CD1c-positive myeloid dendritic cell (primary cell): ENCODE data around the gene DHDH.

Experiments
- DNase-seq: peaks from one replicate; pipeline ENCODE4 v3.0.0-alpha.2; 2016; ENCODE audit errors: extremely low spot score

DHDH gene

DNA sequence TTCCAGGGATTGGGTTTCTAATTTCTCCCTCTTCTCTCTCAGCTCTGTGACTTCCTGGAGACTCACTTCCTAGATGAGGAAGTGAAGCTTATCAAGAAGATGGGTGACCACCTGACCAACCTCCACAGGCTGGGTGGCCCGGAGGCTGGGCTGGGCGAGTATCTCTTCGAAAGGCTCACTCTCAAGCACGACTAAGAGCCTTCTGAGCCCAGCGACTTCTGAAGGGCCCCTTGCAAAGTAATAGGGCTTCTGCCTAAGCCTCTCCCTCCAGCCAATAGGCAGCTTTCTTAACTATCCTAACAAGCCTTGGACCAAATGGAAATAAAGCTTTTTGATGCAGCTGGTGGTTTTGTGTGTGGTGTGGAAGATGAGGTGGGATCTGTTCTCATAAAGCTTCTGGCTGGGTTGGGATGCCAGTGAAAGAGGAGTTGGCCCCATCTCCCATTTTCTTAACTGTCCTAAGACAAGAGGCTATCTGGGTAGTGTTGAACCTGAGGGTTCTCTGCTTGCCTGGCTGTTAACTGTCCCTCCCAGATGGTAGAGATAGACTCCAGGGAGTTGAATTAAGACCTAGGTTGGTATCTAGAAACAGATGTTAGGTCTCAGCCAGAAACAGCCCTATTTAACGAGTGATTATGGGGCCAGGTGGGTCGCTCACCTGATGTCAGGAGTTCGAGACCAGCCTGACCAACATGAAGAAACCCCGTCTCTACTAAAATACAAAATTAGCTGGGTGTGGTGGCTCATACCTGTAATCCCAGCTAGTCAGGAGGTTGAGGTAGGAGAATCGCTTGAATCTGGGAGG lies 33.2 kb downstream of the DHDH start:
- peak; percentile 59 for DNase-seq

DNA sequence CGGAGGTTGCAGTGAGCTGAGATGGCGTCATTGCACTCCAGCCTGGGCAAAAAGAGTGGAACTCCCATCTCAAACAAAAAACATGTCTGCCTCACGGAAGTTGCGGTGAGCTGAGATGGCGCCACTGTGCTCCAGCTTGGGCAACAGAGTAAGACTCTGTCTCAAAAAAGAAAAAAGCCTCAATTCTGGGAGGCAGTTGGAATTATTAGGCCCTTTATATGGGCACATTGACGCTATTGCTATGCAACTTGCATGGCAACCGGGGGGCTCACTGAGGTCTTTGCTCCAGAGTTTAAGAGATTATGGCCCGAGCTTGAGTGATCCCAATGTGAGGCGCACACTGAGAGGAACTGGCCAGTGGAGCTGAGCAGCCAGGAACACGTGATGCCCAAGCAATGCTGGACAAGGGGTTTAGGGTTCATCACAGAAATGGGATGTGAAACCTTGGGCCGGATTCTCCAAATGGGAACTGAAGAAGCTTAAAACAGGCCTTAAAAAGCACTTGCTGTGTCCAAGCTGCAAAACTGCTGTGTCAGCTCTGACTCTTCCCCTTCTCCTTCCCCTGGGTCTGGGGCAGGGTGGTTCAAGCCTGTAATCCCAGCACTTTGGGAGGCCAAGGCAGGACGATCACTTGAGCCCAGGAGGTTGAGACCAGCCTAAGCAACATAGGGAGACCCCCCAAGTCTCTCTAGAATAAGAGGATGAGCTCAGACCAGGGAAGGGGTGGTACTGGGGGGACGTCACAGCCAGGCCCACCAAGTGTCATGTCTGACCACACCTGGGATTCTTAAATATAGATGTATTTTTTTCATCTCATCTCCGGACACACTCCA lies 34.1 kb downstream of the DHDH start:
- peak; percentile 96 for DNase-seq

DNA sequence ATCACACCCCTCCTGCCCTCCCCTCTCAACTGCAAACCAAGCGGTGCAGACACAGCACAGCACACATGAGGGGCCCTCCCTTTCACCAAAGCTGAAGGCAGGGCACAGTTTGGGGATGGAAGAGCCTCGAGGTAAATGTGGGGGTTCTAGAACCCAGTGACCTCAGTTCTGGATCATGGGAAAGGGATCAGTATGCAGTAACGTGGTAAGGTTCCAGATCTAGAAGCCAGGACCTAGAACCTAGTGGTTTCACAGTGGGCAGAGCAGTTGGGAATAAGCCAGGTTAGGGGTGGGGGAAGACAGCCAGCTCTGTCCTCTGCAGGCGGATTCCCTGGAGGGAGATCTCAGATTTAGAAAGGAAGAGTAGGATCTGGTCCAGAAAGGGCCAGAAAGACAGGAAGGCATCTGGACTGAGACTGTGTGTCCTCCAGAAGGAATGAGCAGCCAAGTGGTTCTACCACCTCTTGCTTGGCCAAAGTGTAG lies 34.7 kb downstream of the DHDH start:
- no peak for DNase-seq

DNA sequence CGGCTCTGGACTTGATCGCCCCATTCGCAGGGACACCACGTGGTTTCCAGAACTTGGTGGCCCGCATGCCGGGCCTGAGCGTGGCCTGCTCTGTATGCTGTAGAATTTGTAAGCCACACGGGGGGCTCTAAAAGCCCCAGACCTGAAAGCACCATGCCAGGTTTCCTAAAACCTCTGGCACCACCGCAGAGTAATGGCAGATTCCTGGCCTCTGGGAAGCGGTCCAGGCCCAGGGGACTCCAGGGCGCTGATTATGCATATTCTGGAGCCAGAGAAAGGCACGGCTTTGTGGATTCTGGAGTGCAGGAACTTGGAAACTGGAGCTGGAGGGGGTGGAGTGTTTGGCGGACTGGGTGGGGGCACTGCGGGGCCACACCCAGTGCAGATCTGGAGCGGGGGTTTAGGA lies 35.3 kb downstream of the DHDH start:
- no peak for DNase-seq

DNA sequence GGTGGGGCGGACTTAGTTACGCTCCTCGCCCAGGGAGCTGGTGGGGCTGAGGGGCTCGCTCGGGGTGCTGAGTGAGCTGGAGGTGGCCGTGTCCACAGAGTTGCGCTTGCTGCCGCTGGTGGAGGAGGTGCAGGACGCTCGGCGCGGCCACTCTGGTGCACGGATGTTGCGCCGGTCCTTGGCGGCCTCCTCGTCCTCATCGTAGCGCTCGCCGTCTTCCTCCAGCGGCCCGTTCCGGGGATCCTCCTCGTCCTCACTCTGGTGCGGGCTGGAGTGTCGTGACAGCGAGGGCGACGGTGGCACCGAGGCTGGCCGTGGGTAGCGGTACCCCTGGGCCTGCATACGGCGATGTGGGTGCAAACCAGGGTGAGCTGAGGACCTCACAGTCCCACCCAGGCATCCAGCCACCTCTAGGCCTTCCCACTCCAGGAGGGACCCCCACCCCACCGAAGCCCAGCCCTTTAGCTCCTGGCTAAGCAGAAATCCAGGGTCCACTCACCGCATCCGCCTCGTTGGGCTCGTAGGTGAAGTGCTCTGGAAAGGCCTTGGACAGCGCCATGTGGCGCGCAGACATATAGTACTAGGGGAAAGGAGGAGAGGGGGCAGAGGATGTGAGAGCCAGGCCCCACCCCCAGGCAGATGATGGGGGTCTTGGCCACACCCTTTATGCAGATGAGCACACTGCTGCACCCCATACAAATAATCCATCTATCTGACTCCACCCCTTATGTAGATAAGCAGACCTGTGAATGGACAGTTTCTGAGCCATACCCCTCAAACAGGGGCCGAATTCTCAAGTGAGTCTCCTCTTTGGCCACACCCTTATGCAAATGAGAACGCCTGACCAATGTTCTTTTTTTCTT lies 36.0 kb downstream of the DHDH start:
- DNase-seq: peak; percentile 52

DNA sequence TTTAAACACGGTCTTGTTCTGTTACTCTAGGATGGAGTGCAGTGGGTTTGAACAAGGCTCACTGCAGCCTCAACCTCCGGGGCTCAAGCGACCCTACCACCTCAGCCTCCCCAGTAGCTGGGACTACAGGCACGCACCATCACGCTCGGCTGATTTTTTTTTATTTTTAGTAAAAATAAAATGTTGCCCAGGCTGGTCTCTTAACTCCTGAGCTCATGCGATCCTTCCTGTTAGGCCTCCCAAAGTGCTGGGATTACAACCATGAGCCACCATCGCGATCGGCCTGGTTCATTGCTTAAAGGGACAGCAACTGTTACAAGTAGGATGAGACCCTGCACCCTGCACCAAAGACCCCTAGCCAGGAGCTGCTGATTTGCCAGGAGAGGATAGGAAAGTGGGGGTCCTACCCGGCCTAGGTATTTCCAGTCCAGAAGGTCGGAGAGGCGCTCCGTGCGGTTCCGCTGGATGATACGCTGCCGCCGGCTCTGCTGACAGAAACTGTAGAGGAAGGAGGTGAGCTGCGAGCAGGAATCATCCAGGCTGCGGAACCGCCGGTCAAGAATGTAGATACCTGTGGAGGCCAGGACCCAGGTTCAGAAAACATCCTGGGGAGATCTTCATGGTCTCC lies 36.8 kb downstream of the DHDH start:
- no peak for DNase-seq

DNA sequence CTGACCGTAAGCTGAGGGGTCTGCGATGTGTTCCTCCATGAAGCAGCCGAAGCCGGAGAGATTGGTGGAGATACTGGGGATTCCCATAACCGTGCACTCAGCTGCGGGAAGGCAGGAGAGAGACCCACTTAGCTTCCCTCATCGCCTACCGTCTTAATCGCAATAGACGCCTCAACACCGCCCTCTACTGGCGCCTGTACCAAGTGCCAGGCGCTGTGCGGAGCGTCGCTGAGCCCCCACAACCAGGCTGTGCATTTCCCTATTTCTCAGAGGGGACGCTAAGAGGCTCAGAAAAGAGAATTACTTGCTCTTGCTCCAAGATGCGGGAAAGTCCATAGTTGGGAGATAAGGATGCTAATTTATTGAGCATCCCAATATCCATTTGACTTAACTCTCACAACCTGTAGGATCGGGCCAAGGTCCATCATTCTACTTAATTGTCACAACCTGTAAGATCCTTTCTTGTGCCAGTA lies 37.5 kb downstream of the DHDH start:
- peak; percentile 94 for DNase-seq

DNA sequence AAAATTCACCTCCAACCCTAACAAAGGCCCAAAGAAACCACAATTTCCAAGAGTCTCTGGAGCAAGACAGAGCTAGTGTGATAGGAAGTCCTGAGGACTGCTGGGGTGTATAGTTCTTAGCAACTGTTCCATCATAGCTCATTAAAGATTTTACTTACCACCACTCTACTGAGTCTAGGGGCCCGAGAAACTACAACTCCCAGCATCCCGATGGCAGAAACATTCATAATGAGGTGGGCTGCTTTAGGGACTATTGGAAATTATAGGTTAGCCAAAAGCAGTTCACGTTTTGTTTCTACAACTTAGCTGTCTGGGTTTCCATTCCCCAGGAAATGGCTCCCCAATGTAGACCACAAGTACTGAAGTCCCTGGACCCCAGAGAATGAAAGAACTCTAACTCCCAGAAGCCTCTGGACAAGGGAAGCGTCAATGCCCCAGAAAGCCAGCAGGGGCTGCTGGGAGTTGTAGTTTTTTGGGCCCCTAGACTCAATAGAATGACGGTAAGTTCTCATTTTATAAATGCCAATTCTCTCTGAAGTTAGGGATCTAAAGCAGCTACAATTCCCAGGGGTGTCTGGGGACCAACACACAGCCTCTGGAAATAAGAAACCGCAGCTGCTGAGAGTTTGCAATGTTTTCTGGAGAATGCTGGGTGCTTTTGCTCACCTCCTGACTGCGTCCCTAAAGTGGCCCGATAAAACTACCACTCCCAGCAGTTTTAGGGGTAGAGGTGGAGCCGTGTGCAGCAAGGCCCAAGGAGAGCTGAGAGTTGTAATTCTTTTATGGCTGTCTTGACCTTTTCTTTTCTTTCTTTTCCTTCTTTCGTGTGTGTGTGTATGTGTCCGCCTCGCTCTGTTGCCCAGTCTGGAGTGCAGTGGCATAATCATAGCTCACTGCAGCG lies 42.7 kb downstream of the DHDH start:
- DNase-seq: no peak

DNA sequence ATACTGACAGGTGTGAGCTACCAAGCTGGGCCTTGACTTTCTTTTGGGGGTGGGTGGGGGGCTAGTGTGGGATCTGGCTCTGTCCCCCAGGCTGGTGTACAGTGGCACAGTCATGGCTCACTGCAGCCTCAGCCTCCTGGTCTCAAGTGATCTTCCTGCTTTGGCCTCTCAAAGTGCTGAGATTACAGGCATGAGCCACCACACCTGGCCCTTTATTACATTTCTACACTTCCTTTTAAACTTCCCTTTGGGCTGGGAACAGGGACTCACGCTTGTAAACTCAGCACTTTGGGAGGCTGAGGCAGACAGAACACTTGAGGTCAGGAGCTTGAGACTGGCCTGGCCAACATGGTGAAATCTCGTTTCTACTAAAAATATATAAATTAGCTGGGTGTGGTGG lies 43.6 kb downstream of the DHDH start:
- no peak for DNase-seq

DNA sequence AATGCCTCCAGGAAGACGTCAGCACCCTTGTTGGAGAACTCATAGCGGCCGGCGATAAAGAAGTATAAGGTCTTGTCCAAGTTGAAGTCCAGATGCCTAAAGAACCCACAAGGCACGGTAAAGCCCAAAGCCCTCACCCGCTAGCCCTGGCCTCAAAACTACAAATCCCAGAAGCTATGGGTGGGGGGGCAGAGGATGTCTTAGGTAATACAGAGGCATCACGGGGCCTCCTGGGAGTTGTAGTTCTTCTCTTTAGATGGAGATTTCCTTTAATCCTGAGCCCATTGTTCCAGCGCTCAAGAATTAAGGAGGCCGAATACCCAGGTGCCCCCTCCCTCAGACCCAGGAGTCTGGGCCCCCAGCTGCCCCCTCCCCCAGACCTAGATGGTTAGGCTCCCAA lies 48.8 kb downstream of the DHDH start:
- no peak for DNase-seq

DNA sequence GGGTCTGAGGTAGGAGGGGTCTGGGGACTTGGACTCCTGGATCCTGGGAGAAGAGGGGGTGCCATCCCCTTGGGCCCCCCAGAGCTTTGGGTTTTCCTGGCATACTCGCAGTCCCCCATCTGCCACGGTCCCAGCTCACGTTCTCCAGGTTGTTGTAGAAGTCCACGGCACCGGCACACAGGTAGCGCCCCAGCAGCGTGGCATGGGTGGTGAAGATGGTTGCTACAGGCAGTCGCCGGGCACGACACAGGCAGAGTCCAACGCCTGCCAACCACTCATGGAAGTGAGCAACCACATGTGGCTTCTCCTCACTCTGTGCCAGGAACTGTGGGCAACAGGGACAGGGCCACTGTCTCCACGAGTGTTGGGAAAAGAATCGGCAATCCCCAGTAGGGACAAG lies 52.2 kb downstream of the DHDH start:
- no peak for DNase-seq

DNA sequence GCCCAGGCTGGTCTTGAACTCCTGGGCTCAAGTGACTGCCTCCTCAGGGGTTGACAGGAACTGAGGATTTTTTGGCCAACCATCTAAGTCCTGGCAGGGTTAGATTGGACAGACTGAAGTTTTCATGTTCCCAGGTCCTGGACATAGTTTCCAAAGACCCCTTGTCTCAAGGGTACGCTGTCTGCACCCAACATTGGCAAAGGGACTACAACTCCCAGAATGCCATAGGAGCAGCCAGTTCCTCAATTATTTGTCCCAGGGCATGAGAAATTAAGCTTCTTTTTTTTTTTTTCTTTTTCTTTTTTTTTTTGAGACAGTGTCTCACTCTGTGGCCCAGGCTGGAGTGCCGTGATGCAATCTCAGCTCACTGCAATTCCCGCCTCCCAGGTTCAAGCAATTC lies 52.7 kb downstream of the DHDH start:
- no peak for DNase-seq

DNA sequence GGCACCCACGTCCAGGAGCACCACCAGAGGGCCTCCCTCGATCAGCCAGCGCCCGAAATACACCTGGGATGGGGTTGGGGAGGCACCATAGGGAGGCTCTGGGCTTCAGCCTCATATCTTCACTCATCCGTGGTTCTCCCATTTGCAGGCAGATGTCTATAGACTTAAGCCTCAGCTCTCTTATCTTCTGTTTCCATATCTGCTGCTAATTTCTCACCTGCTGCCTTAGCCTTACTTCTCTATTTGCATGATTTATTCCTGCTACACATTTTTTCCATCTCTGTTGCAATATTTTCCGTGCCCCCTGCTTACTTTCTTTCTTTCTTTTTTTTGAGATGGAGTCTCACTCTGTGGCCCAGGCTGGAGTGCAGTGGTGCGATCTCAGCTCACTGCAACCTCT lies 53.8 kb downstream of the DHDH start:
- DNase-seq: no peak

DNA sequence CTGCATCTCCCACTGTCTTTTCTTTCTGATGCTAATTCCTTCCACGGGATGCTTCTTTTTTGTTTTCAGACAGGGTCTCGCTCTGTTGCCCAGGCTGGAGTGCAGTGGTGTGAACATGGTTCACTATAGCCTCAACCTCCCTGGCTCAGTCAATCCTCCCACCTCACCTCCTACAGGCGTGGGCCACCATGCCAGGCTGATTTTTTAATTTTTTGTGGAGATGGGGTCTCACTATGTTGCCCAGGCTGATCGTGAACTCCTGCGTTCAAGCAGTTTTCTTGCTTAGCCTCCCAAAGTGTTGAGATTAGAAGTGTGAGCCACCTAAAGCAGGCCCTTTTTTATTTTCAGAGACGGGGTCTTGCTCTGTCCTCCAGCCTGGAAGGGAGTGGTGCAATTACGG lies 54.8 kb downstream of the DHDH start:
- no peak for DNase-seq

DNA sequence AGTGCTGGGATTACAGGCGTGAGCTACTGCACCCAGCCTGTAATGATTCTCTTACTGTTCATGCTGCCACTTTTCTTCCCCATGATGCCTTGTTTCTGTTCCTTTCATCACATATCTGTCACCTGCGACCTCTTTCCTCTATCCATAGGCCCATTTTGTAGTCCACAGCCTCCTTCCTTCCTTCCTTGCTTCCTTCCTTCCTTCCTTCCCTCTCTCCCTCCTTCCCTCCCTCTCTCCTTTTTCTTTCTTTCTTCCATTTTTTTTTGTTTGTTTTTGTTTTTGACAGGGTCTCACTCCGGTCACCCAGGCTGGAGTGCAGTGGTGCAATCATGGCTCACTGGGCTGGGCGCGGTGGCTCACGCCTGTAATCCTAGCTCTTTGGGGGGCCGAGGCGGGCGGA lies 55.4 kb downstream of the DHDH start:
- no peak for DNase-seq

DNA sequence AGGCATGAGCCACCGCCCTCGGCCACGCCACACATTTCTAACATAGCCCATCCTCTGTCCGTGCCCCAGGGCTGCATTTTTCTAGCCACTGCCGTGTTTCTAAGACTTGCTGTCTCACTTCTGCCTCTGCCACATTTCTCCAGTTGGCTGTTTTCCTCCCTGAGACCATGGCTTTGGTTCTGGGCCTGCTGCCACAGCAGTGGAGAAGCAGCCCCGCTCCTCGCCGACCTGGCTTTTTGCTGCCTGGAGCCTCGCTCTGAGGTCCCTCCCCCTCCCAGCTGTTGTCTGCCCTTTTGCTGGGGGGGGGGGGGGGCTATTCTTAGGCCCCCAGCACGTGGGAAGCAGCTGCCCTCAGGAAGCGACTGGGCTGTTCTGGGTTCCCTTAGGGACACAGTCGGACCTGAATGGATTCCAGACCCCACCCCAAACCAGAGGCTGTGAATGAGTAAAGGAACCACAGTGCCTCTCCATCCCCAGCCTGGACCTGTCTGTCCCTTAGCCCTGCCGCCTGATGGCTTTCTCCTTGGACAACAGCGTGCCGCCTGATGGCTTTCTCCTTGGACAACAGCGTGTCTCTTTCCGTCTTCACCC lies 56.3 kb downstream of the DHDH start:
- no peak for DNase-seq

DNA sequence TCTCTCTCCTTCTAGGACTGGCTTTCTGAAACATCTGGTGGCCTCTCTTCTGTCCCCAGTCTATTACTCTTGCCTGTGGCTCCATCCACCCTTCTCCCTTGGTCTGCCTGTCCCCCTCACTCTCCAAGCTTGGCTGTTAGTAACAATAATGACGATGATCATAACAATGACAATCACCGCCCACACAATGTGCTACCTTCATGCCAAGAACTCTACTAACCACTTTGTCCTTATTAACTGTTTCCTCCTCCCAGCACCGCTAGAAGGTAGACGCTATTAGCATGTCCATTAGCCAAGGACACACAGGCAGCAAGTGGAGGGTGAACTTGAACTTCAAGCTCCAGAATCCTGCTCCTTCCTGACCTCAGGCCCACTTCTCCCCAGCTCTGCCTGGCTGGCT lies 56.9 kb downstream of the DHDH start:
- DNase-seq: no peak

DNA sequence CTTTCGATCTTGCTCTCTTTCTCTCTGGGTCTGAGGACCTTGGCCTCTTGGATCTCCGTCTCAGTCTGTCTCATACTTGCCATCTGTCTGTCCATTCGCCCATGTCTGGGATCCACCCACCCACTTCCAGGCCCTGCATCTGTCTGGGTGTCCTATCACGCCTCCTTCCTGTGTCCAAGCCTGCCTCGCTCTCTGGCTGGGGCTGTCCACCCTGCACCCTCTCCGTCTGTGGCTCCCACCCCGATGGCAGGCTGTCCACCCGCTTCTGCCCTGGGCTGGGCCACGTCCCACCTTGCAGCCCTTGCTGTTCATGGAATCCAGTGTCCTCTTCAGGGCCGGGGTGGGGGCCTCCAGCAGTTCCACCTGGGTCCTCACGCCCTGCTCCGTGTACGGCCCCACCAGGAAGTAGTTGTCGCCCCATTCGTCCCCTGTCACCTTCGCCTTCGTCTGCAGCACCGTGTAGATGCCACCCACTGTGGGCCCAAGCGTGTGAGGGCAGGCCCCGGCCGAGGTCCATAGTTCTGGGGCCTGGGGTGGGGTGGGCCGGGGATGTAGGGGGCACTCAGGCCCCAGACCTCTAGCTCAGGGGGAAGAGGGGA lies 57.6 kb downstream of the DHDH start:
- no peak for DNase-seq

DNA sequence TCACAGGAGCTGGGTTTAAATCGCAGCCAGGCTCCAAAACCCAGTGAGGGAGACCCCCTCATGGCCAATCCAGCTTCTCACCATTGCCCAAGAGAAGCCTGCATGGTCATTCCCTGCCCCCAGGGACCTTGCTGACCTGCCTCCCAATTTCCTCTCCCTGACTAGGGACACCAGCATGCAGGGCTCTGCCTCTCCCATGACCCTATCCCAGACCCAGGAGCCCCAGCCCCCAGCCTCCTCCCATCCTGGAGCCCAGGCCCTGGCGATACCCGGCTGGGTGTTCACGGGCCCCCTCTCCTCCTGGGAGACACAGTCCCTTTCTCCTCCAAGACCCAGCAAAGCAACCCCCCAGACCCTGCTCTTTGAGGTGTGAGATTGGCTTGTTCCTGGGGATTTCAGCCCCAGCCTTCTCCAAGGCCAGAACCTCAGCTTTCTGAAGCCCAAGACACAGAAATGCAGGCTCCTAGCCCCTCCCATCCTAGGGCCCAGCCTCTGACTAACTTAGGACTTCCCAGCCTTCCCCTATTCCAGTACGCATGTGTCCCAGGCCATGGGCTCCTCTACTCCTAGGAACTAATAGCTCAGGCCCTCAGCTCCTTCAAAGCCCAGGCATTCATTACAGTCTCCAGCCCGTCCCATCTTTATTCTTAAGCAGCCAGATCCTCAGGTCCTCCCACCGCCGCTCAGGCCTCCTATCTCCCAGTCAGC lies 58.5 kb downstream of the DHDH start:
- DNase-seq: peak; percentile 69
